GM19467 (cell line): ENCODE data around the gene CDK1.

Experiments
- ATAC-seq: cut with Tn5 transposase; IDR thresholded peaks from one replicate; pipeline ENCODE4 v1.9.1; 2021; ENCODE audit warnings: mild to moderate bottlenecking, moderate library complexity; ENCODE audit not compliant: unreplicated experiment

CDK1 gene

DNA sequence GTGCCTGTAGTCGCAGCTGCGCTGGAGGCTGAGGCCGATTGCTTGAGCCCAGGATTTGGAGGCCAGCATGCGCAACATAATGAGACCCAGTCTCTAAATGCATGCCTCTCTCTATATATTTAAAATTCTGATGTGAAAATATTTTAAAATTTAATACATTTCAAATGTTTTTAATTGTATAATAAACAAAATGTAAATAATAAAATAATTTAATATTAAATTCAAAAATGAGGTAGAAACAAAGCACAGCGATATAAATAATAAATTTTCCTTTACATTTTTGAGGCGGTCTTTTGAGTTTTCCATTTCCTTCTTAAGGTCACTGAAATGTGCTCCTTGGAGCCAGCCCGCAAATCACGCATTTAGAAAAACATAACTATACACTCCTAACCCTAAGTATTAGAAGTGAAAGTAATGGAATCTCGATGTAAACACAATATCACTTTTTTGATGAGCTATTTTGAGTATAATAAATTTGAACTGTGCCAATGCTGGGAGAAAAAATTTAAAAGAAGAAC lies 523 bp upstream of the CDK1 start:
- ATAC-seq: peak; percentile 6

DNA sequence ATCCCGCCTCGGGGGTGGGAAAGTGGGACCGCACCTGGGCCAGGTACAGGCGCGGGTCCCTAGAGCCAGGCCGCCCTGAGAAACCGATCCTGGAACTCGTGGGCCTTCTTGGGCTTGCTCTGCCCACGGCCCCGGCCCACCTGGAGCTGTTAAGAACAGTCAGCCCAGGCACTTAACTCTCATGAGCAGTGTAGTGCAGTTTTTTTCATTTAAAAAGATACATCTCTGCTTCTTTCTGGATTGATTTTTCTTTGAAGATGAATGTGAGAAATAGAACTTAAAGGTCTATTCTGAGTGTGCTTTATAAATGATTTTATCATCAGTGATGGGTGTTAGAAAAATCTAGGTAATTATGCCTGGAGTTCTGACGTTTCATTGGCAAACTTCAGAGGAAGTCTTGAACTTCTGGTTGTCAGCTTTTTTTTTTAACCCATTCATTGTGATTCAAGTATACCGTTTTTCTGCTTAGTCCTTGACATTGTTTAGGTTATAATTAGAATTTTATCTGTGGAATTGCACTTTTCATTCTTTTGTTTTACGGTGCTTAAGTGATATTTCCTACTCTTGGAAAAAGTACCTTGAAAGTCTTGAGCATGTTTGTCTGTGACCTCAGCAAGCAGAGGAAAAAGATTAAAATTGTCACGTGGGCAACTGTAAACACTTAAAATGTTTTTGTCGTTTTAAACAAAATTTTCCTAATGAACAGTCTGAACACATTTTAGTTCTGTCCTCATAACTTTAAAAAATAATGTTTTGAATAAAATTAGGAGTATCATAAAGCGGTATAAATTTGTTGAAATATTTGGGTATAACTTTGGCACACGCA lies 906 bp downstream of the CDK1 start:
- peak; percentile 4 for ATAC-seq

DNA sequence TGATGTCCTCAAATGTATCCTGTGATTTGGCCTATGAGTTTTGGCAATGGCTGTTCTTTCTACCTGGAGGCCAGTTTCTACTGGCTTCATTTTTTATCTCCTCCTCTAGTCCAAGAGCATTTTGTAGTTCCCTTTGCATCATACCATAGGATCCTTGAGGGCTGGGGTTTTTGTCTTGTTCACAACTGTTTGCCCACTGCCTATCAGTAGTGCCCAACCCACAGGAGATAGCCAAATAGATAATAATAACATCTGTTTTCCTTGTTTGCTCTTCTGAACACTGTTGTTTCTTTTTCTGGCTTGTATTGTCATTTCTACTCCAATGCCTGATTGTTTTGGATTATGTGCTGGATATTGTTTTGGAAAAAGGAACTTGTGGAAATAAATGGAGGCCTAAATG lies 3.4 kb downstream of the CDK1 start:
- no peak for ATAC-seq

DNA sequence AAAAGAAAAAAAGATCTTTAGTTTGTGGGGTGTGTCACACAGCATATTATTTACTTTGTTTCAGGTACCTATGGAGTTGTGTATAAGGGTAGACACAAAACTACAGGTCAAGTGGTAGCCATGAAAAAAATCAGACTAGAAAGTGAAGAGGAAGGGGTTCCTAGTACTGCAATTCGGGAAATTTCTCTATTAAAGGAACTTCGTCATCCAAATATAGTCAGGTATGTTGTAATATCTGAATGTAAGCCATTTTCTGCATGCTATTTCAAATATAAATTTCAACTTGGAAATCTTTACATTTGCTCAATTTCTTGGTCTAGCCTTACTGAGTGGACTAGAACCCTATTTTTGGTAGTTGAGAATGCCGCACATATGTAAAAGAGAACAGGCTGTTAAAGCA lies 6.4 kb downstream of the CDK1 start:
- no peak for ATAC-seq

DNA sequence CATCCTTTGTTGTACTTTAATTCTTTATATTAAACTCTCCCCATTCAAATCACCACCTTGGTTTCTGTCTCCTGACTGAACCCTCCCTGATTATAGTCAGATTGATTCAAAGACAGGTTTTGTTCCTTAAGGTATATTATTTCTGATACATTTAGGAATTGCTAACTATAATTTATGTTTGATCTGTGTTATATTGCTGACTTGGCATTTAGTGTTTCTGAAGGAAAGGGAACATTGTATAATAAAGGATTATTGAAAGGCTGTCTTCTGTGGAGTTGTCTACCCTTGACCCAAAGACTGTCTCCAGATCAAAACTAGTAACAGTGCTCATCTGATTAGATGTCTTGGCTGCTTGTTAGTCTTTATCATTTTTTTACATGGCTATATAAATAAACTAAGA lies 10.3 kb downstream of the CDK1 start:
- no peak for ATAC-seq

DNA sequence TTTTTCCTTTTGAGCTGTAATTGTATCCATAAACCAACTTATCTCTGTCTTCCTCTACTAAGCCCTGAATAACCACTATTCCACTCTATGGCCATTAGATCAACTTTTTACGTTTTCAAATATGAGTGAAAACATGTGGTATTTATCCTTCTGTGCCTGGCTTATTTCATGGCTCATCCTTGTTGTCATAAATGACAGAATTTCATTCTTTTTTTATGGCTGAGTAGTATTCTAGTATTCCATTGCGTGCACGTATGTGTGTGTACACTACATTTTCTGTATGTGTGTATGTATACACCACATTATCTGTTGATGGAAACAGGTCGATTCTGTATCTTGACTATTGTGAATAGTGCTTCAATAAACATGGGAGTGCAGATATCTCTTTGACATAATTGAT lies 11.1 kb downstream of the CDK1 start:
- no peak for ATAC-seq

DNA sequence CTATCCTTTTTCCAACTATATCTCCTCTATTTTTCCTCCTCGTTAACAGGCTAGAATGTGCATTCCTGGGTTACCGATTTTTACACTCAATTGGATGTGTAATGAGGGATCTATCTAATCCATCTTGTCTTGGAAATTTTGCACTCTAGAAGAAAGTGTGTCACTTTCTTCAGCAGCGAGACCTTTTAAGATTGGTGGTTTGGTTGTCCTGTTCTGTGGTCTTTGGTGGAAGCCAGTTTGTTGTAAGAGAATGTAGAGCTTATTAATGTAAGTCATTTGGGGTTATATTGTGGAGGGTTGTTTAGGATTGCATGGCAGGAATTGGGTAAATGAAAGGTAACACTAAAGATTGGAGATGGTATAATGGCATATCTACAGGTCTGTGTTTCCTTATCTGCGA lies 16.7 kb downstream of the CDK1 start:
- no peak for ATAC-seq

DNA sequence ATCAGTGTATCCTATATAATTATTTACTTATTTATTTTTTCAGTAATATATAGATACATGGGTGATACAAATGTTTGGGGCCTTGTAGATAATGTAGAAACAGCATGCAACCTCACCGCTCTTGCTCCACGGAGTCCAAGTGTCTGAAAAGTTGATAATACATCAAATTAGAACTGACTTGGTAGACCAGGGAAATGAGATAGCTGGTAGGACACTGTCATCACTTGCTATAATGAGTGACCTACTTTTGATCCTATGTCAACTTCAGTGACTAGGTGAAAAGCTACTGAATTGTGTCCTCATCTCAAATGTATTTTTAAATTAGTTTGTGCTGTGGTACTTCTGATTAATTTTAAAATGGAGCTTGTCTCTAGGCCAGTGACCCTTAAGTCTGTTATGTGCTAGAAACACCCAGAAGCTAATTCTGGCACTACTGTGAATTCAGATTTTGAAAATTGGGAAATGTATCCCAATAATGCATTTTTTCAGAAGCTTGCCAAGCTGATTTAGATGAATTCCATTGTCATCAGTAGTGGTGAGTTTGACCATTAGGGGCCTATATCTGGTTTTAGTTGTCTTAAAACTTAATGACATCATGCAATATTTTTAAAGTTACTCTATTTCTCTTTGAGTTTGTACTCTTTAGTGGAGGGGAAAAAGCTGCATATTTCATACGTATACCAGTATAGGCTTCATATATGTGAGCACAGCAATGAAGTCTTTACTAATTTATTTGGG lies 17.4 kb downstream of the CDK1 start:
- ATAC-seq: no peak

DNA sequence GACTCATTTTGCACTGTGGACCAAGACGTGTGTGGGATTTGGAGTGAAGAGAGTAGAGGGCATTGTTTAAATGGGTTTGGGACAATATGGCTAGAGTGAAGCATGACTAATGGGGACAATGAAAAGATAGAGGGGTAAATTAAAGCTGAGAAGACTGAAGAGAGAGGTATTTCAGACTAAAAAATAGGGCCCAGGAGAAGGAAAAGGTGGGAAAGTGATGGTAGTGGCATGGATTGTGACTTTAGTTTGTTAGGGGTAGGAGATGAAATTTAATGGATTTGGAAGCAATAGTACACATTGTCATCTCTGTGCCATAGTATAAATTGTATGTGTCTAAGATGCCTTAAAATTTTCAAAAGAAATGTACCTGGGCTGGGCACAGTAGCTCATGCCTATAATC lies 18.2 kb downstream of the CDK1 start:
- no peak for ATAC-seq

DNA sequence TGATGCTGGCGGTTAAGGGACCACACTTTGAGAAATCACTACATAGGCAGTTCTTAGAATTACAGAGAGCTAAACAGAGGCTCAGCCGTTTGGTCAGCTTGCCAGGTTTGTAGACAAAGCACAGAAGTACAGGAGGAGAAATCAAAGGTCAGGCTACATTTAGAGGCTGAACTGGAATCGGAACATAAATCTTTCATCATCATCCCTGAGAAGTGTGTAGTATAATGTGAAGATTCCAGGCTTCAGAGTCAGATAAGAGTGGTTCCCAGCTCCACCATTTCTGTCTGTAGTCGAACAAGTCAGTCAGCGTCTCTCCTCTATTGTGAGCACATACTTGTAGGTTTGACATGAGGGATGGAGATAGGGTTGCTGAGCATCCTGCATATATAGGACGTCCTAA lies 18.9 kb downstream of the CDK1 start:
- ATAC-seq: no peak

DNA sequence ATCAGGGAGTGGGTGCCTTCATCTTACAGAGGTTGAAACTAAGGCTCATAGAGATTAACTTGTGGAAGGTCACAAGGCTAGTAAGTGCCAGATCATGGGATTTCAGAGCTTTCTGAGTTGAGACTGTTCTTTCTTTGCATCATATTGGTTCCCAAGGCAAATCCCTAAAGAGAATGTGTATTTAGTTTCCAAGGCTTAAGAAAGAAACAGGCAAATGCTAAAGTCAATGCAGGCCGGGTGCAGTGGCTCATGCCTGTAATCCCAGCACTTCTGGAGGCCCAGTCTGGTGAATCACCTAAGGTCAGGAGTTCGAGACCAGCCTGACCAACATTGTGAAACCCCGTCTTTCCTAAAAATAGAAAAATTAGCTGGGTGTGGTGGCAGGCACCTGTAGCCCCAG lies 19.8 kb downstream of the CDK1 start:
- ATAC-seq: no peak

DNA sequence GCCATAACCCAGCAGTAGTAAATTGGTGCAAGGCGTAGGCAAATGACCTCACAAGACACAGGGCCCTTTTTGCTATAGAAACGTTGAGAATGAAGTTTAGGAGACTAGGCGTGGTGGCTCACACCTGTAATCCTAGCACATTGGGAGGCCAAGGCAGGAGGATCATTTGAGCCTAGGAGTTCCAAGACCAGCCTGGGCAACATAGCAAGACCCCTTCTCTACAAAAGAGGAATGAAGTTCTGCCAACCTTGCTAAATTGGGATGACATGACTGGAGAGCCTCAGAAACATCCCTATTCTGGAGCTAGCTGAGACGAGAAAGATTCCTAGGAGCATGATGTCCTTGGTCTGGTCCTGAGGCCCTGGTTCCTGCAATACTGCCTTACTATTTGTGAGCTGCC lies 20.6 kb downstream of the CDK1 start:
- ATAC-seq: no peak

DNA sequence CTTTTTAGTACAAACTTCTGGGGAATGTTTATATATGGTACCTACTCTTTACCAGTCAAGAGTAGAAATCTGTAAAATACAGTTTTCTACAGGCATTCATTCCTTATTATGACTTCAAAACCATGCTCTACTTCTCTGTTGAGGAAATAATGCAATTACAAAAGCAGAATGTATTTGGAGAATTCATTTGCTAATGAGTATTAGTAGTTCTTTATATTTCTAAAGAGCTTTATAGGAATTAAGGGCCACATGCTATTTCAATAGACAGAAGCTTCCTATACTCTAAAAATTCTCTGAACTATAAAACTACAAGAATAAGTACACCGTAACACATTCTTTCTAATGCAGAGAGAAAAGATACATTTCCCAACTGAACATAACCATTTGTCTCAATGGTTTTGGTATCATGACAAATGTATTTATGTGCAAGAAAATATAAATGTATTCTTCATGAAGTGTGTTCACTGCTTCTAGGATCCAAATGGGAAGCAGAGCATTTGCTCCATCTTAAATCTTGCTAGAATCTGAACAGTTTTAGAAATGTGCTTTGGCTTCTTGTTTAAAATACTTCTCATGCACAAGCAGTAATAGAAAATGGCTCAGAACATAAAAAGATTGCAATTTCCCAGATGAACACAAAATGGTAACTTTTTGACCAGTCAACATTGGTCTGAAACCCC lies 21.8 kb downstream of the CDK1 start:
- ATAC-seq: no peak

DNA sequence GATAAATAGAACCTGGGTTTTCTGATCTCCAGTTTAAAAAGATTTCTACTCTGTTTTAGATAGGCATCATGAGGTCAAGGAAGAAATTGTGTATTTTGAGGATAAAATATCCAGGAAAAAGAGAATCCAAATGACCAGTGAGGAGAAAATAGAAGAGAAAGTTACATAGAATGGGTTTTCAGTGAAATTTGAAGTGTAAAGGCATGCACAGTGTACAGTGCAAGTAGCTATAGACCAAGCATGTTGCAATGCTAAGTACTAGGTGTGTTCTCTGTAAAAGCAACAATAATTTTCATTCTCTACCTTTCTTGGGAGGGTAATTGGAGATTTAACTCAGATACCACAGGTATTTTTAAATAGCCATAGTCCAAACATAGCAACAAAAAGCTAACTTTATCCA lies 22.6 kb downstream of the CDK1 start:
- no peak for ATAC-seq

DNA sequence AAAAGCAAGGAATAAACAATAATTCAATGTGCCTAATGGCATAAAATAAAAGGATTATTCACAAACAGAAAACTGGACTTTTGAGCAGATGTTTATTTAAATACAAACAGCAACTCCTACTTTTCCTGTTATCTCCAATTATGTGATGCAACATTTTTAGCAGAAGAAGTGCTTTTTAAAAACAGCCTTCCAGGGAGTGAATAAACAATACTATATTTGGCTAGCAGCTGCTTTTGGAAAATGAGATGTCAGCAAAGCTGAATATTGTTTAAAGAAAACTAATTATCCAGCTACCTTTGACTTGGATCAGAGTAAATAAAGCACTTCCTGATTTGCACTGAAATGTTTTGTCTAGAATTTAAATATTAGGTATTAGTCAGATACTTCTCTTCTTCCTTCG lies 23.2 kb downstream of the CDK1 start:
- no peak for ATAC-seq

DNA sequence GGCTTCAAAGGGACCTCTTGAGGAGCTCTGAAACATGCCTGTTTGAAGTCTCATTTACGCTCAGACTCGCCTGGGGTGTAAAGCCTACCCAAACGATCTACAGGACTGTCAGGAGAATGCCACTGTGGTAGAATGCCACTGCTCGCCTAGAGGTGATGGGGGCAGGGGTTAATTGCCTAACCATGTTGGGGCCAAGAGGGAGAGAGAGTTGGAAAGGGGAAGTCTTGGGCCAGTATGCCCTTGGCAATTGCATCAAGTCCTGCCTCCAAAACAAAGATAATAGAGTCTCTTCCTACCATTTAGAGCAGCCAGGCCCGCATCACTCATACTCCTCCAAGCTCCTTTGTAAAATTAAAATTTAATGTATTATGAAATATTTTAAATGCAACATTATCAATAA lies 25.2 kb downstream of the CDK1 start:
- no peak for ATAC-seq

DNA sequence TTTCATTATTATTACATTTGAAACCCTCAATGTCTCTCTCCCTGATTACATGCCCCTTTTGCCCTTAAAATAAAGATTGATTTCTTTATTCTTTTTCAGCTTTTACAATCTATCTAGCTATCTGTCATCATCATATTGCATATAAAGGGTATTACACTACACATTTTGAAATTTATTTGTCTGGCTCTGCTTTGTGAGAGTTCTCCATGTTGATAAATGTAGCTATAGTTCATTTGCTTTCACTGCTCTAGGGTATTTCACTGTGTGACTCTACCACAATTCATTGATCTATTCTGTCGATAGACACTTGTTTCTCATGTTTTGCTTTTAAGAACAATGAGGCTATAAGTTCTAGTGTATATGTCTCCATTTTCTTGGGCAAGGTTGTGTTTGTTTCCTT lies 25.6 kb downstream of the CDK1 start:
- no peak for ATAC-seq

DNA sequence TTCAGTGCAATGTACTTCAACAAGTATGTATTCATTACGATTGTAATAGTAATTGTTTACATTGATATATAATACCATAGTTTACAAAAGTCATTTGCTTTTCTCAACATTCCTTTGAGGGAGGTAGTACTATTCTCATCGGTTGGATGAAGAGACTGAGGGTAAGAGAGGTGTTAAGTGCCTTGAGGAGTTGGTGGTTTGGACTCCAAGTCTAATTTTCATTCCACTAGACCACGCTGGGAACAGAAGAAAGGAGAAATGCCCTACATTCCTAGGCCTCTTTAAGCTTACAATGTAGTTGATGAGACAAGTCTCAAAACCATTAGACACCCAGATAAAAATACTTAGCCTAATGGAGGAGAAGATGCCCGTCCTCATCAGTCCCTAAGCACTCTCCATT lies 28.6 kb downstream of the CDK1 start:
- ATAC-seq: no peak

DNA sequence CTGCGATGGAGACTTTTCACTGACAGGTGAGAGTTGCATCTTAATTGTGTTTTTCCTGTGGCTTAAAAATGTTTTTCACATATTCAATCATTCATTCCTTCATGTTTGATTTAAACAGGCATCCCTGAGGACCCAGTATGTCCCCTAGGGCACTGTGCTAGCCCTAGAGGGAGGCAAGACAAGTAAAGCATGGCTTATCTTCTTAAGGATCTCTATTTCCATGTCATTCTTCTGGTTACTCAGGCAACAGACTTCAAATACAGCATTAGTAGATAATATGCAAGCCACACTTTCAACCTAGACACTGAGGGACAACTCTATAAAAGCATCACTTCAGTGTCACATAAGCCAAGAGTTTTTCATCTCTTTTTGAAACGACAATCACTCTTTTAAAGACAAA lies 29.2 kb downstream of the CDK1 start:
- no peak for ATAC-seq

DNA sequence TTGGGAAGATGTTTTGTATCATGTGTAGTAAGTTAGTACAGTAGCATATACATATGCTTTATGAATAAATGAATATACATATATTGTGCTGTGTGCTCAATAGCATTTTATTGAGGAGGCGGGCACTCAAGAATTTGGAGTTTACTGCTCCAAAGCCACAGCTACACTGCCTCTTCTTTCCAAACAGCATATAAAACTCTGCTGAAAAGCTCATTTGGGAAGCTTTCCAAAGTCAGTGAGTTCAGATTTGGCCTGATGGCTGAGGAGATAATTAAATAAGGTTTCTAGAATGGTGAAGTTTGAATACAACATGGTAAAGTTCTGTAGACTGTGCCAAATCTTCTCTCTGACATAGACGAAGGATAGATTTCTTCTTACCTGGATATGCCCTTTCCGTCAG lies 29.8 kb downstream of the CDK1 start:
- ATAC-seq: no peak

DNA sequence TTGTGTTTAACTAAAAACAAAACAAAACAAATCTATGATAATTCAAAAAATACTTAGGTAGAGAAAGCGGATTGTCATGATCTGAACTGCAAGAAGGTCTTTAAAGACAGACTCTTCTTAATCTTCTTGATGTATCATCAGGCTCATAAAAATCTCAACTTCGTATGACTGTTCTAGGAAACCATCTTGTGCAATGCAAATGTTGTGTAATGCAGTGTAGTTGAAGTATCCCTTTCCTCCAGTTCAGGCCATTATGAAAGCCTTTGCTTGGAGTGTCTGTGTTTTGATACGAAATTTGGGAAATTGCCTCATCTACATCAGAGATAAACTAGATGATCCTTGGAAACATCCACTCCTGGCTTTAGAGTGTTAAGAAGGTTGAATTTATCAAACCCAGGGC lies 30.9 kb downstream of the CDK1 start:
- ATAC-seq: no peak
